ENCODE results near the gene ITIH5. TPM values are rescaled to one million over a fixed set of nuclear protein-coding genes. Genes with fewer than 3 reads are reported as not detected.

ITIH5 gene
- total and polyA plus RNA-seq, 2 of the 8 experiments (the other 6 are each of a cell fraction or from before 2014, with no cell fraction given): 5.8 to 7.6 TPM

GRCh38 chr10:7541137-7542087, 125.4 kb downstream of the ITIH5 start (continued):
- peak in 1 of 2 experiments; percentile 23; a peak in 2 of 4 replicates for TF ChIP-seq RAD21 (IDR thresholded peaks at IDR 0.05 in 1 of 2, conservative IDR thresholded peaks at IDR 0.05 in 1 of 2; ENCODE audit: low read depth in 2 of 2, low read length in 2 of 2)
- TF ChIP-seq TEAD4 (IDR thresholded peaks at IDR 0.05; ENCODE audit: low read depth, low read length): peak; percentile 72; the same call in 1 of the 2 replicates
- TF ChIP-seq TAF7 (optimal IDR thresholded peaks at IDR 0.05; ENCODE audit: borderline replicate concordance, low read depth, low read length): no peak
- no peak for TF ChIP-seq POU5F1 (IDR thresholded peaks at IDR 0.05; ENCODE audit: low read depth, low read length)
- no peak for TF ChIP-seq SUZ12 (IDR thresholded peaks at IDR 0.05; ENCODE audit: low read length)
- TF ChIP-seq CTCF (IDR thresholded peaks at IDR 0.05; ENCODE audit: control extremely low read depth in 1 of 3, insufficient read depth in 1 of 3, low read depth in 1 of 3, low read length in 3 of 3): peak in 2 of 3 experiments; percentile 34 to 46; a peak in 3 of 4 replicates
- TF ChIP-seq POLR2A (IDR thresholded peaks at IDR 0.05; ENCODE audit: control extremely low read depth in 1 of 2, low read depth in 2 of 2, low read length in 2 of 2): peak in 1 of 2 experiments; percentile 28; a peak in 1 of 3 replicates
- peak; percentile 90 for TF ChIP-seq ASH2L (IDR thresholded peaks at IDR 0.05; ENCODE audit: low read length)

Measured in H1 (cell line).